MM.1S (cell line): Measurements from ENCODE around the gene ZPR1.

Experiments
- DNase-seq: peaks from one replicate; pipeline ENCODE4 v3.0.0-alpha.2; 2015
- H2AFZ ChIP-seq: fragments of 300-600 bp; sonication (generic); 2 replicates; pipeline ENCODE4 v1.6.0; 2016; ENCODE audit warnings: antibody characterized with exemption, low read length
- H3F3A ChIP-seq: fragments of 300-600 bp; sonication (generic); 2 replicates; pipeline ENCODE4 v1.6.1; 2016; ENCODE audit warnings: mild to moderate bottlenecking, antibody characterized with exemption, low read length, moderate library complexity, mixed read lengths; ENCODE audit not compliant: insufficient read depth
- H3K27ac ChIP-seq: fragments of 300-600 bp; sonication (generic); 2 replicates; pipeline ENCODE4 v1.5.1; 2016; ENCODE audit warnings: mild to moderate bottlenecking, low read length
- H3K27me3 ChIP-seq: fragments of 300-600 bp; sonication (generic); replicated peaks from 2 replicates; pipeline ENCODE4 v1.6.0; 2016; ENCODE audit warnings: low read length; ENCODE audit not compliant: insufficient read depth
- H3K36me3 ChIP-seq: fragments of 300-600 bp; sonication (generic); replicated peaks from 2 replicates; pipeline ENCODE4 v1.6.1; 2016; ENCODE audit warnings: mild to moderate bottlenecking, low read length, mixed read lengths; ENCODE audit not compliant: insufficient read depth
- H3K4me1 ChIP-seq: fragments of 300-600 bp; sonication (generic); 2 replicates; pipeline ENCODE4 v1.6.1; 2016; ENCODE audit warnings: low read length, mixed read lengths
- H3K4me2 ChIP-seq: fragments of 300-600 bp; sonication (generic); 2 replicates; pipeline ENCODE4 v1.6.0; 2016; ENCODE audit warnings: low read depth, low read length
- H3K4me3 ChIP-seq: fragments of 300-600 bp; sonication (generic); 2 replicates; pipeline ENCODE4 v1.5.1; 2016; ENCODE audit warnings: low read length, mixed read lengths
- H3K79me2 ChIP-seq: fragments of 300-600 bp; sonication (generic); 2 replicates; pipeline ENCODE4 v1.6.1; 2016; ENCODE audit warnings: mixed run types, low read length, mixed read lengths
- H3K9ac ChIP-seq: fragments of 300-600 bp; sonication (generic); 2 replicates; pipeline ENCODE4 v1.6.1; 2016; ENCODE audit warnings: low read length, mixed read lengths
- H3K9me2 ChIP-seq: fragments of 300-600 bp; sonication (generic); replicated peaks from 2 replicates; pipeline ENCODE4 v1.6.1; 2016; ENCODE audit warnings: mild to moderate bottlenecking, low read length, mixed read lengths; ENCODE audit not compliant: insufficient read depth
- H3K9me3 ChIP-seq: fragments of 300-600 bp; sonication (generic); replicated peaks from 2 replicates; pipeline ENCODE4 v1.6.1; 2016; ENCODE audit warnings: mild to moderate bottlenecking, low read length, mixed read lengths; ENCODE audit not compliant: insufficient read depth
- H4K20me1 ChIP-seq: fragments of 300-600 bp; sonication (generic); 2 replicates; pipeline ENCODE4 v1.6.1; 2016; ENCODE audit warnings: mild to moderate bottlenecking, low read length, moderate library complexity, mixed read lengths; ENCODE audit not compliant: insufficient read depth
- CTCF ChIP-seq: fragments of 300-600 bp; sonication (generic); IDR thresholded peaks from 2 replicates; pipeline ENCODE4 v1.5.1; 2016; ENCODE audit warnings: antibody characterized with exemption, low read length, mixed read lengths
- EZH2 ChIP-seq: fragments of 300-600 bp; sonication (generic); optimal IDR thresholded peaks from 2 replicates; pipeline ENCODE3; 2017; ENCODE audit warnings: low read depth, mild to moderate bottlenecking, antibody characterized with exemption, low read length, mixed read lengths
- EZH2phosphoT487 ChIP-seq: fragments of 300-600 bp; sonication (generic); IDR thresholded peaks from 2 replicates; pipeline ENCODE4 v1.6.1; 2018; ENCODE audit warnings: antibody characterized with exemption, low read length

Gene ZPR1

GRCh38 chr11:116727990-116728389 is 59.8 kb downstream of the ZPR1 start:
- no peaks in the 10 kb centered on the region for H3F3A ChIP-seq
- no peaks in the 10 kb centered on the region for H3K9me3 ChIP-seq
- no peak overlapping the region for H3K4me3 ChIP-seq
- no peaks in the 10 kb centered on the region for H3K9me2 ChIP-seq
- no peak overlapping the region for H3K27ac ChIP-seq
- H4K20me1 ChIP-seq, result no peaks in the 10 kb centered on the region
- no peak overlapping the region for H2AFZ ChIP-seq
- DNase-seq, result no peak
- no peak for TF ChIP-seq EZH2
- TF ChIP-seq EZH2phosphoT487, result no peak
- TF ChIP-seq CTCF, result no peak
- H3K9ac ChIP-seq, result no peak overlapping the region
- H3K79me2 ChIP-seq, result no peaks in the 10 kb centered on the region
- H3K36me3 ChIP-seq, result no peaks in the 10 kb centered on the region
- H3K27me3 ChIP-seq, result no peaks in the 10 kb centered on the region
- H3K4me2 ChIP-seq, result no peak overlapping the region
- H3K4me1 ChIP-seq, result no peaks in the 10 kb centered on the region

- TF ChIP-seq CTCF (no peak), EZH2 (no peak), EZH2phosphoT487 (no peak)
- no peak overlapping the region for H3K4me3 ChIP-seq
- no peaks in the 10 kb centered on the region for H3K9me2 ChIP-seq
- DNase-seq, result no peak
- no peaks in the 10 kb centered on the region for H3K9me3 ChIP-seq
- H3K36me3 ChIP-seq, result no peaks in the 10 kb centered on the region
- H3K79me2 ChIP-seq, result no peaks in the 10 kb centered on the region
- H3K27me3 ChIP-seq, result no peaks in the 10 kb centered on the region
- no peak overlapping the region for H3K4me2 ChIP-seq
- H3K4me1 ChIP-seq, result no peaks in the 10 kb centered on the region
- H3K9ac ChIP-seq, result no peak overlapping the region
- H3F3A ChIP-seq, result no peaks in the 10 kb centered on the region
- no peak overlapping the region for H2AFZ ChIP-seq
- H4K20me1 ChIP-seq, result no peaks in the 10 kb centered on the region
- H3K27ac ChIP-seq, result no peak overlapping the region
Observed at GRCh38 chr11:116725434-116726221, 62.2 kb downstream of the ZPR1 start.

- Histone ChIP-seq H3K4me1 (no peaks in the 10 kb centered on the region), H4K20me1 (no peaks in the 10 kb centered on the region), H3K79me2 (no peaks in the 10 kb centered on the region), H3K36me3 (no peaks in the 10 kb centered on the region), H3F3A (no peaks in the 10 kb centered on the region), H3K27me3 (no peaks in the 10 kb centered on the region), H3K9me2 (no peaks in the 10 kb centered on the region), H3K9ac (no peak overlapping the region), H2AFZ (no peak overlapping the region), H3K4me2 (no peak overlapping the region), H3K4me3 (no peak overlapping the region), H3K9me3 (no peaks in the 10 kb centered on the region), H3K27ac (no peak overlapping the region)
- TF ChIP-seq CTCF, result no peak
- no peak for TF ChIP-seq EZH2
- TF ChIP-seq EZH2phosphoT487, result no peak
- DNase-seq, result no peak
Observed at GRCh38 chr11:116724813-116725212, 63.0 kb downstream of the ZPR1 start.
